DND-41 (cell line): ENCODE results near the gene BLCAP.

Source experiments
- ATAC-seq: fragments of 200-7000 bp; cut with Tn5 transposase; 3 replicates; pipeline ENCODE4 v1.9.1; 2021; ENCODE audit warnings: low read depth; ENCODE audit not compliant: insufficient read depth
- DNase-seq: peaks from one replicate; pipeline ENCODE4 v3.0.0-alpha.2; 2020
- H2AFZ ChIP-seq: 2 replicates; pipeline ENCODE4 v1.6.0; 2012; ENCODE audit warnings: low read depth, low read length
- H3K27ac ChIP-seq: 2 replicates; pipeline ENCODE4 v1.5.1; 2012; ENCODE audit warnings: low read length, inconsistent platforms
- H3K27me3 ChIP-seq: fragments of 200-600 bp; sonication (generic); 2 replicates; pipeline ENCODE4 v1.6.0; 2012; ENCODE audit warnings: low read length, mild to moderate bottlenecking, inconsistent platforms; ENCODE audit not compliant: insufficient read depth, poor library complexity
- H3K36me3 ChIP-seq: 2 replicates; pipeline ENCODE4 v1.5.1; 2012; ENCODE audit warnings: low read length, inconsistent platforms; ENCODE audit not compliant: insufficient read depth
- H3K4me1 ChIP-seq: 2 replicates; pipeline ENCODE4 v1.5.1; 2012; ENCODE audit warnings: mild to moderate bottlenecking, low read length; ENCODE audit not compliant: insufficient read depth
- H3K4me2 ChIP-seq: 2 replicates; pipeline ENCODE4 v1.6.0; 2012; ENCODE audit warnings: mild to moderate bottlenecking, moderate library complexity, low read length, inconsistent platforms; ENCODE audit not compliant: insufficient read depth
- H3K4me3 ChIP-seq, 2 experiments: fragments of 200-600 bp in 1 of 2; shearing (Covaris generic) in 1 of 2; 2 replicates each; pipeline ENCODE4 v1.5.1; 2012 to 2016; ENCODE audit warnings: inconsistent platforms in 2 of 2, low read length in 2 of 2, mild to moderate bottlenecking in 2 of 2, low read depth in 1 of 2, moderate library complexity in 1 of 2
- H3K79me2 ChIP-seq: 2 replicates; pipeline ENCODE4 v1.6.0; 2012; ENCODE audit warnings: low read length, inconsistent platforms; ENCODE audit not compliant: insufficient read depth
- H3K9ac ChIP-seq: 2 replicates; pipeline ENCODE4 v1.6.0; 2012; ENCODE audit warnings: low read depth, mild to moderate bottlenecking, inconsistent platforms, low read length, moderate library complexity
- H3K9me3 ChIP-seq: 2 replicates; pipeline ENCODE4 v1.5.1; 2012; ENCODE audit warnings: low read length, moderate library complexity, mild to moderate bottlenecking, inconsistent platforms; ENCODE audit not compliant: insufficient read depth, severe bottlenecking
- H4K20me1 ChIP-seq: 2 replicates; pipeline ENCODE4 v1.6.0; 2012; ENCODE audit warnings: low read length; ENCODE audit not compliant: insufficient read depth
- EZH2 ChIP-seq: IDR thresholded peaks from 3 replicates; pipeline ENCODE4 v1.6.1; 2012; ENCODE audit warnings: borderline replicate concordance, low read depth, mild to moderate bottlenecking, moderate library complexity, low read length, inconsistent platforms; ENCODE audit not compliant: severe bottlenecking
- TF ChIP-seq, protein P1 (sequence below): IDR thresholded peaks from 2 replicates; pipeline ENCODE4 v1.5.1; 2012; ENCODE audit warnings: borderline replicate concordance, low read length, moderate library complexity, mild to moderate bottlenecking; ENCODE audit not compliant: poor library complexity, severe bottlenecking; ENCODE audit errors: extremely low read depth

BLCAP gene

DNA sequence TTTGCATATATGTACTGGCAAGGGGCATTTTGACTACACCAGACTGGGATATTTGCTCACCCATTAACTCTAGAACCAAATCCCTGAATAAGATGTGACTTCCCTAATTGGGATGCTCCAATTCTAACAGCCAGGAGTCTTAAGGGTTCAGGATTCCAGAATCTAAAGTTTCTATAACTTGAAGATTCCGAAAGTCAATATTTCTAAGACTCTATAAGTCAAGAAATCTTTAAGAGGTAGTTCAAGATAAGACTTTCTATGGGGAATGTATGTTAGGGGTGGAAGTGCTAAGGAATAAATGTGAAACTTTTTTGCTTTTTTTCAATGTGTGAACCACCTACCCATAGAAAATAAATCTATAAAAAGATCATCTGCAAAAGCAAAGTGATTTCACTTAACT lies 42.7 kb upstream of the BLCAP start:
- no peak for TF ChIP-seq EZH2
- TF ChIP-seq, protein P1, sequence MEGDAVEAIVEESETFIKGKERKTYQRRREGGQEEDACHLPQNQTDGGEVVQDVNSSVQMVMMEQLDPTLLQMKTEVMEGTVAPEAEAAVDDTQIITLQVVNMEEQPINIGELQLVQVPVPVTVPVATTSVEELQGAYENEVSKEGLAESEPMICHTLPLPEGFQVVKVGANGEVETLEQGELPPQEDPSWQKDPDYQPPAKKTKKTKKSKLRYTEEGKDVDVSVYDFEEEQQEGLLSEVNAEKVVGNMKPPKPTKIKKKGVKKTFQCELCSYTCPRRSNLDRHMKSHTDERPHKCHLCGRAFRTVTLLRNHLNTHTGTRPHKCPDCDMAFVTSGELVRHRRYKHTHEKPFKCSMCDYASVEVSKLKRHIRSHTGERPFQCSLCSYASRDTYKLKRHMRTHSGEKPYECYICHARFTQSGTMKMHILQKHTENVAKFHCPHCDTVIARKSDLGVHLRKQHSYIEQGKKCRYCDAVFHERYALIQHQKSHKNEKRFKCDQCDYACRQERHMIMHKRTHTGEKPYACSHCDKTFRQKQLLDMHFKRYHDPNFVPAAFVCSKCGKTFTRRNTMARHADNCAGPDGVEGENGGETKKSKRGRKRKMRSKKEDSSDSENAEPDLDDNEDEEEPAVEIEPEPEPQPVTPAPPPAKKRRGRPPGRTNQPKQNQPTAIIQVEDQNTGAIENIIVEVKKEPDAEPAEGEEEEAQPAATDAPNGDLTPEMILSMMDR = no peak
- Histone ChIP-seq H3K9me3 (no peaks in the 10 kb centered on the region), H3K4me3 (no peak overlapping the region), H3K36me3 (no peaks in the 10 kb centered on the region), H4K20me1 (peaks cover 9% of the 10 kb centered on the region), H3K79me2 (no peaks in the 10 kb centered on the region), H3K27me3 (peaks cover 13% of the 10 kb centered on the region), H3K4me1 (peaks cover 22% of the 10 kb centered on the region), H3K4me2 (no peak overlapping the region), H3K27ac (no peak overlapping the region), H3K9ac (no peak overlapping the region), H2AFZ (no peak overlapping the region)
- DNase-seq = no peak
- ATAC-seq = no peak

DNA sequence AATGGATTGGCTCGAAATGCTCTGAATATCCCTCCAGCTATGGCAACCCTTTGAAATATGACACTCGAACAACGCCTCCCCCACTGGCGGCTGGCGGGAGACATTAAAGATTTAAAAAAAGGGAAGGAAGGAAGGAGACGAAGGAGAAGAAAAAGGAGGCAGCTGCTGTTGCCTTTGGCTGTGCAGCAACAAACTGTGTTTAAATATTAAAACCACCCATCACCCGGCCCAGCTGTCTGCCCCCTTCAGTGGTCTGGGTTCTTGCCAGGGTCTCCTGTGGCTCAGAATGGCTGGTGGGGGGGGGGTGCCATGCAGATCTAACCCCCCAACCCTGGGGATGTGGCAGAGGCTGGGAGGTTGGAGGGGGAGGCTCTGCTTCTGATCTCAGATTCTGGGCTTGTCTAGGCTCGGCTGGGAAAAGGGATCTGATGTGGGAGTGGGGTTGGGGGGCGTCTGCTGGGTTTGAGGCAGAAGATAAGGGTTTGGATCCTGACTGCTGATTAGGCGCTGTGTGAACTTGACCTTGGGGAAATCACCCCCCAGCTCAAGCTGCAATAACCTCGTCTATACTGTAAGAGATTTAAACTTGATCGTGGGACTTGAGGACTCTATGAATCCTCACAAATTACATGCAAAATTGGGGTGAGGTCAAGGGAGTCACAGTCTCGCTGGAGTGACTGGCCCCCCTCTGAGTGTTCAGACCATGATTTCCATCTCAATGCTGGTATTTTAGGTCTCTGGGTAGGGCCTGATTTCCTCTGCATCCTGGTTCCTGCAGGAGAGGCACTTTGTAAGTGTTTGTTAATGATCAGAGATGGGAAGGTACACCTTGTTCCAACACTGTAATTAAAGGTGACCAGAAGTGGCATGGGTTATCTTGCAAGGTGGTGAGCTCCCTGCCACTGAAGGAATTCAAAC lies 40.3 kb upstream of the BLCAP start:
- TF ChIP-seq, protein P1 = no peak
- TF ChIP-seq EZH2 = peak; percentile 45
- Histone ChIP-seq H3K27ac (no peak overlapping the region), H3K4me2 (peak overlapping the region; percentile 54), H3K4me1 (peaks cover 29% of the 10 kb centered on the region), H3K36me3 (no peaks in the 10 kb centered on the region), H3K27me3 (peaks cover 32% of the 10 kb centered on the region), H3K9ac (no peak overlapping the region), H3K9me3 (no peaks in the 10 kb centered on the region), H3K4me3 (peak overlapping the region in 1 of 2 experiments; percentile 41; a peak in 2 of 4 replicates), H2AFZ (peak overlapping the region; percentile 63; the same call in 1 of the 2 replicates), H3K79me2 (no peaks in the 10 kb centered on the region), H4K20me1 (peaks cover 14% of the 10 kb centered on the region; the same call in 1 of the 2 replicates)
- DNase-seq (peak; percentile 63), ATAC-seq (peak; percentile 72)

DNA sequence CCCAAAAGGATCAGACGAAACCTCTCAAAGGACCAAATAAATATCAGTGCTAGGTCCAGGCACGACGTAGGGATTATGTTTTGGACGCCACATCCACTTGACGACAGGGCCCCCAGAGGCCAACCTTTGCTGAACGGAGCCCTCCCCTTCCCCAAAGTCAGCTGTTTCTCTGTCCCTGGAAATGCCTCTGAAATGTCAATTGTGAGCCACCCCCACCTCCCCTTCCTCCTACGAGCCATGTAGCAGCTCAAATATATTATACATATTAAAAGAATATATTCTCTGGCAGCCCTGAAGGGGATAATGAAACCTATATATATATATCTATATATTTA lies 39.6 kb upstream of the BLCAP start:
- H3K4me1 ChIP-seq = peaks cover 29% of the 10 kb centered on the region
- TF ChIP-seq, protein P1 = no peak
- TF ChIP-seq EZH2 = no peak
- peak overlapping the region; percentile 54 for H3K4me2 ChIP-seq
- H3K27me3 ChIP-seq = peaks cover 32% of the 10 kb centered on the region
- H2AFZ ChIP-seq = peak overlapping the region; percentile 40; the same call in 1 of the 2 replicates
- peaks cover 16% of the 10 kb centered on the region; the same call in 1 of the 2 replicates for H4K20me1 ChIP-seq
- H3K79me2 ChIP-seq = no peaks in the 10 kb centered on the region
- H3K4me3 ChIP-seq = peak overlapping the region in 1 of 2 experiments; percentile 38; a peak in 2 of 4 replicates
- ATAC-seq (no peak), DNase-seq (no peak)
- H3K36me3 ChIP-seq = no peaks in the 10 kb centered on the region
- no peak overlapping the region for H3K27ac ChIP-seq
- H3K9ac ChIP-seq = no peak overlapping the region
- no peaks in the 10 kb centered on the region for H3K9me3 ChIP-seq
